ENCODE data around the gene AADACL4.

Gene AADACL4

DNA sequence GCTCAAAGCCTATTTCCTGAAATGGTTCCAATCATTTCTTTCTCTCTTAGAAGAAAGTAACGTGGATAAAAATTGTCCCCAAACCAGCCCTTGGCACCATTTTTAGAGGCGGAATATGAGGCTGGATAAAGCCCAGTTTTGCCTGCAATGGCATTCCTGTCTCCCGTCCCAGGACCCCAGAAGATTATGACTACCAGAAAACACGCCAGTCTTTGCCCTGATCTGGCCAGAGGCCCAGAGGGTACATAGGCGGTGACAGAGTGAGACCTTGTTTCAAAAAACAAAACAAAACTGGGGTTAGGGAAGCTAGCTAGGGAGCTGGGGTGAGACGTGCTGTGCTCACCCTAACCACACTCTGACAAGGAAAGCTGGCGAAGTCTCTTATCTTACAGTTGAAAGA, at the start of gene AADACL4:
TSS of gene AADACL4 (plus strand) at position 301 of the 400 bp plus-strand sequence. CDS start 462 bp downstream, outside the sequence.
- no peak for DNase-seq (ENCODE audit: low read depth)
- no peak for TF ChIP-seq CTCF (conservative IDR thresholded peaks at IDR 0.05; ENCODE audit: low read depth, low read length)
- no peak within 1 kb of the TSS for H3K4me3 ChIP-seq (ENCODE audit: low read length)

GRCh38 chr1:12594490-12594889, 49.4 kb upstream of the AADACL4 start:
- DNase-seq (ENCODE audit: low read depth): no peak
- no peak for TF ChIP-seq CTCF (conservative IDR thresholded peaks at IDR 0.05; ENCODE audit: low read depth, low read length)
- peak overlapping the region; percentile 31 for H3K4me3 ChIP-seq (ENCODE audit: low read length)

GRCh38 chr1:12594966-12595756, 48.7 kb upstream of the AADACL4 start:
- TF ChIP-seq CTCF (conservative IDR thresholded peaks at IDR 0.05; ENCODE audit: low read depth, low read length): no peak
- peak; percentile 79 for DNase-seq (ENCODE audit: low read depth)
- H3K4me3 ChIP-seq (ENCODE audit: low read length): peak overlapping the region; percentile 44

DNA sequence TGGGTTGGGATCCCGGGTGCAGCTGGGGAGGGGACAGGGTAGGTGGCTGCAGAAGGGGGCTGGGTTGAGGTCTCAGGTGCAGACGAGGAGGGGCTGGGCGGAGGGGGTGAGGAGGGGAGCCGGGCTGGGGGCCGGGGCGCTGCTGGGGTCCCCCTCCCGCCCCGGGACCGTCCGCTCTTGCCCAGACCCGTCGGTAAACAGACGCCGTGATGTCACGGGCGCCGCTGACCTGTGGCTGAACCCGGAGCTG, 48.2 kb upstream of the AADACL4 start:
- TF ChIP-seq CTCF (conservative IDR thresholded peaks at IDR 0.05; ENCODE audit: low read depth, low read length): no peak
- DNase-seq (ENCODE audit: low read depth): no peak
- H3K4me3 ChIP-seq (ENCODE audit: low read length): peak overlapping the region; percentile 44

GRCh38 chr1:12596007-12596821, 47.7 kb upstream of the AADACL4 start:
- peak; percentile 97 for DNase-seq (ENCODE audit: low read depth)
- H3K4me3 ChIP-seq (ENCODE audit: low read length): peak overlapping the region; percentile 25
- TF ChIP-seq CTCF (conservative IDR thresholded peaks at IDR 0.05; ENCODE audit: low read depth, low read length): no peak

DNA sequence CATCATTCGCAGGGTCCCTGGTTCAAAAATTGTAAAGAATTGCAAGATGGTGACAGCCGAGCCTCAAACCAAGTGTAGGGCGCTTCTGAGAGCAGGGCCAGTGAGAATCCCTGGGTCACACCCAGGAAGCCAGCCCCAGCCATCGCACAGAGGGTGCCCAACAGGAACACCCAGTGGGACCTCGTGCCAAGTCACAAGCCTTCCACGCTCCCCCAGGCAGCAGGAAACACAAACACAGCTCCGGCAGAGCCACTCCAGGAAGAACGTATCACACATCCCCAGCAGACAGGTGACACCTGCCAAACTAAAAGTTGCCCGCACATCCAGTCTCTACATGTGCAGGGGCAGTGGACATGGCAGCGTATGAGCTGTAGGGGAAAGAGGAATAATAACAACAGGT, 46.1 kb upstream of the AADACL4 start:
- no peak for DNase-seq (ENCODE audit: low read depth)
- no peak overlapping the region for H3K4me3 ChIP-seq (ENCODE audit: low read length)
- TF ChIP-seq CTCF (conservative IDR thresholded peaks at IDR 0.05; ENCODE audit: low read depth, low read length): no peak

- TF ChIP-seq CTCF (conservative IDR thresholded peaks at IDR 0.05; ENCODE audit: low read depth, low read length): no peak
- no peak for DNase-seq (ENCODE audit: low read depth)
- no peak overlapping the region for H3K4me3 ChIP-seq (ENCODE audit: low read length)
These were observed 44.9 kb upstream of the AADACL4 start for GRCh38 chr1:12598974-12599373.
